Naive B cell (primary cell): ENCODE measurements around the gene MGARP. TPM values are rescaled to one million over a fixed set of nuclear protein-coding genes. Genes with fewer than 3 reads are reported as not detected.
A peak's percentile ranks its signal among the peaks of the same experiment; 100 is the strongest.
"Not testable (repeated sequence)": the region's sequence is repeated elsewhere in the genome, so short reads cannot be mapped to it uniquely, and the experiment has no call there.

Experiments
- ATAC-seq, 2 donors: fragments of 150-1000 bp; cut with Tn5 transposase; 2 replicates each; pipeline ENCODE4 v1.10.0; 2021; ENCODE audit warnings: low read depth in 2 of 2, mild to moderate bottlenecking in 2 of 2, moderate library complexity in 2 of 2
- DNase-seq: peaks from one replicate; pipeline ENCODE4 v3.0.0; 2022
- H3K27ac Mint-ChIP-seq, 6 donors: one replicate each; pipeline ENCODE4 v1.8.0; 2020 to 2022; ENCODE audit warnings: mild to moderate bottlenecking in 6 of 6, mixed read lengths in 6 of 6, moderate library complexity in 5 of 6, inconsistent platforms in 2 of 6
- H3K27me3 Mint-ChIP-seq, 3 donors: one replicate each; pipeline ENCODE4 v1.8.0; 2021 to 2022; ENCODE audit warnings: mixed read lengths in 3 of 3, mild to moderate bottlenecking in 1 of 3
- H3K36me3 Mint-ChIP-seq, 2 donors: one replicate each; pipeline ENCODE4 v1.8.0; 2020 to 2022; ENCODE audit warnings: mixed read lengths in 2 of 2, inconsistent platforms in 1 of 2, mild to moderate bottlenecking in 1 of 2
- H3K4me1 Mint-ChIP-seq, 3 donors: one replicate each; pipeline ENCODE4 v1.8.0; 2020 to 2022; ENCODE audit warnings: mixed read lengths in 3 of 3, inconsistent platforms in 1 of 3, mild to moderate bottlenecking in 1 of 3, moderate library complexity in 1 of 3
- H3K4me3 Mint-ChIP-seq, 8 donors: one replicate each; pipeline ENCODE4 v1.8.0; 2020 to 2022; ENCODE audit warnings: mild to moderate bottlenecking in 8 of 8, mixed read lengths in 8 of 8, moderate library complexity in 8 of 8, inconsistent platforms in 2 of 8
- H3K9me3 Mint-ChIP-seq, 7 donors: one replicate each; pipeline ENCODE4 v1.8.0; 2020 to 2022; ENCODE audit warnings: mixed read lengths in 7 of 7, mild to moderate bottlenecking in 5 of 7, inconsistent platforms in 2 of 7, moderate library complexity in 1 of 7
- polyA plus RNA-seq, 6 donors: library from polyadenylated mRNA; unstranded; fragments of 300-500 nt; fragmentation: Illumina TruSeq; gene quantifications; one replicate each; pipeline ENCODE4 v1.2.3, GENCODE V29; 2021; ENCODE audit warnings: low read depth in 6 of 6

Gene MGARP
- polyA plus RNA-seq, 6 donors from 2014 or later: 0.24 to 1.0 (median 0.55) TPM

DNA sequence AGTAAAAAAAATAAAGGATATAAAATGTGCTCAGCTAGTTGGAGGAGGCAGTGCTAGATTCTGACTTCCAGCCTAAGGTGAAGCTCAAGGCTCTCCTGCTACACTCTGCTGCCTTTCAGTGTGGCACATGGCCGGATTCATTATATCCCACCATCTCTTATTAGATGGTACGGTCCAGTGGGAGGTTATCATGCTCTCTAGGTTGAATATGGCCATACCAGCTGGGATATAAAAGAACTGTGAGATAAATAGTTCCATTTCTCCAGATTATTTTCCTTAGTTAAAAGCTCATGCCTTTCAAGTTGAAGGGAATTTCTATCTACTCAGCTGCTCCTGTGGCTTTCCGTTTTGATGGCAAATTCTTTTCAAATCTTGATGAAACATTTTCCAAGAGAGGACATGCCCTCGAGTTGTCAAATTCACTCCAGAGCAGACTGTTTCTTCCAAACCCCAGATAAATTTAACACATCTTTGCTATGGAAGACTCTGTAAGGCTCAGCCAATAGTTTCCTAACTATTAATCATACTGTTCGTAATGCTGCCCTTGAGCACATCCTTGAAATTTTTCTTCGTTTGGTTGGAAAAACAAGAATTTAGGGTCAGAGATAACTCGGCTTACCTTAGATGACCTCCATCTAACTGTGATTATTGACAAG, 2.2 kb upstream of the MGARP start:
- peaks cover 10 to 14% of the 10 kb centered on the region in 2 donors for H3K36me3 Mint-ChIP-seq
- DNase-seq (no peak), ATAC-seq (no peak)
- peaks cover 0 to 16% (median 11%) of the 10 kb centered on the region in 7 donors for H3K9me3 Mint-ChIP-seq
- no peak overlapping the region for H3K27ac Mint-ChIP-seq
- no peak overlapping the region for H3K4me3 Mint-ChIP-seq
- H3K27me3 Mint-ChIP-seq: peaks cover 22 to 35% (median 31%) of the 10 kb centered on the region in 3 donors
- H3K4me1 Mint-ChIP-seq: peaks cover 13 to 19% (median 16%) of the 10 kb centered on the region in 3 donors

DNA sequence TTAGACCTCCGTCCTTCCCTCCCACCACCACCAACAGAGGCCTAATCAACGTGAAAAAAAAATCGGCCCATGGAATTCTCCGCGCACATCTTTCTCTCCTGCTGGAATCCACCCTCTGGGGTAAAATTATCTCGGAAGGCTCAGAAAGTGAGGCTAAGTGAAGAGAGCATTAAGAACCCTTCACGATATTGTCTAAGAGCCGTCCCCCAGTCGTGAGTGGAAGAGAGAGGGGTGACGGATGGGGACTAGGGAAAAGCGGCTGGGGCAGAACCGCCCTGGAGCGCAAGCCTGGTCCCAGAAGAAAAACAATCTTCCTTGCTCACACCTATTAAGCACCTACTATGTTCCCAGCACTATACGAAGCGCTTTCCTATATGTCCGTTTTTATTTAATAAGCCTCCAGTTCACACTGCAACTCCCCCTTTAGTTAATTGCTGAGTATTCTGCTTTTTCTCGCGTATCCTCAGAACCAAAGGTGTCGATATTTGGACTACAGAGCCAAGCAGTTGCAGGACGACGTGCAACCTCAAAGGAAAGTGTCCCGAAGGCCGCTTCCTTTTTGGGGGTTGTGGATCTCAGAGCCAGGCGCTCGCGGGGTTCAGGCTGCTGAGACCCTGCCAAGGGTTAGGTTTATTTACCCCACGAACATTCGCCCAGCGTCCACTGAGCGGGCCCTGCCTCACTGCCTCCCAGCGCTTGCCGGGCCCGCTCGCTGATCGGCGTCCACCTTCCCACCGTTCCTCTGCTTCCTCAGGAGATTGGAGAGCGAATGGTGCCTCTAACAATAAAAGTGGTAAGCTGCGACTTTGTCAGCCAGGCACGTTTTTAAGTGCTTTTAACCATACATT, 889 bp downstream of the MGARP start:
- Mint-ChIP-seq H3K27ac (peak overlapping the region in 2 of 6 donors; percentile 21 to 40), H3K4me3 (peak overlapping the region; percentile 81 to 90 (median 87)), H3K9me3 (peaks cover 0 to 3% (median 0%) of the 10 kb centered on the region in 7 donors), H3K36me3 (peaks cover under 1 to 8% of the 10 kb centered on the region in 2 donors), H3K4me1 (peaks cover 13 to 19% (median 16%) of the 10 kb centered on the region in 3 donors), H3K27me3 (peaks cover 32 to 46% (median 40%) of the 10 kb centered on the region in 3 donors)
- DNase-seq (no peak), ATAC-seq (peak; percentile 36 to 56)

DNA sequence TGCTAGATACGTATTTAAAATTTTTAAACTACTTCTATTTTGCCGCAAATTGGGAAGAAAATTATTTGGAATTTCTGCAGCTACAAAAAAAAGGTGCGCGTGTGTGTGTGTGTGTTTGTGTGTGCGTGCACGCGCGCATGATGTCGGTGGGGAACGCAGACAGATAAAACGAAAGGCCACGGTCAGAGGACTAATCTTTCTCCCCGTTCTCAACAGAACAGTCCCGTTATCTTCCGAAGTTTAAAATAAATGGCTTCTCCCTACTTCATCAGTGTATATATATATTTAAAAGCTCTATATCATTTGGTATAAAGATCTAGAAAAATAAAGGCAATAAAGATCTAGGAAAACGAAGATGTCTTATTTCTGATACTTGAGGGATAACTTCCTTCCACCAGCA, 1.5 kb downstream of the MGARP start:
- Mint-ChIP-seq H3K4me3 (peak overlapping the region; percentile 81 to 90 (median 87)), H3K4me1 (peaks cover 13 to 19% (median 16%) of the 10 kb centered on the region in 3 donors), H3K27ac (no peak overlapping the region), H3K27me3 (peaks cover 32 to 46% (median 40%) of the 10 kb centered on the region in 3 donors), H3K36me3 (peaks cover 0 to 4% of the 10 kb centered on the region in 2 donors), H3K9me3 (no peaks in the 10 kb centered on the region)
- DNase-seq (no peak), ATAC-seq (no peak)

DNA sequence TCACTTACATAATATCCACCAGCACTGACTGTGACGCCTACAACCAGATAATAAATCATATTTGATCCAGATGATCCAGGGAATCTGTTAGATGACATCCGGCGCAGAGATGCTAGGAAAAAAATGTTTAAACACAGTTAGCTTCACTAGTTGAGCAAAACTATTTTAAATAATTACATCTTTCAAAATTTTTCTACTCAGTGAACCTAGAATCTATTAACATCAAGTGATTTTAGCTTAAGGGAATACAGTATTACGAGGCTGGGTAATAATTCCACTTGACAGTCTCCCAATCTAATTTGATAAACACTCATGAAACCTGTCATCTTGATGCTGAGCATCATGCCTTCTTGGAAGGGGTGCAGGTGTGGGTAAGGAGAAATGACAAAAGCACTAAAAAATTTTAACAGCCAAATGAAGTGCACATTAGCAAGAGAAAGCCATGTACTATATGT, 4.7 kb downstream of the MGARP start:
- Mint-ChIP-seq H3K9me3 (no peaks in the 10 kb centered on the region), H3K27ac (no peak overlapping the region), H3K36me3 (peaks cover 0 to 4% of the 10 kb centered on the region in 2 donors), H3K4me1 (peaks cover 11 to 17% (median 16%) of the 10 kb centered on the region in 3 donors), H3K27me3 (peaks cover 28 to 36% (median 36%) of the 10 kb centered on the region in 3 donors), H3K4me3 (no peak overlapping the region)
- ATAC-seq: no peak
- no peak for DNase-seq

DNA sequence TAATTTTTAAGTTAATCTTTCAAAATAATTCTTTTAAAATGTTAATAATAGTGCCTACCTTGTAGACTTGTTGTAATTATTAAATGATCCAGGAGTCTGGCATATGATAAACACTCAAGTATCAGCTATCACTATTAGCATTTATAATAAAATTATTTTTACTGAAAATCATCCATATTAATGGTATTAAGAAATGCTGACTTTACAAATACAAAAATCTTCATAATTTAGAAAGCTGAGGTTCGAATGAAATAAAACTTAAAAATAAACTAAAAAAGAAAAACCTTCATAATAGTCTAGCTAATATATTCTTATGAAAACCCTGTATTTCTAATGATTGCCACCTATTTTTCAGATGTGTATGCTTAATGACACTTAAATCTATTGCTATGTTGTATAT, 5.2 kb downstream of the MGARP start:
- Mint-ChIP-seq H3K27ac (no peak overlapping the region), H3K36me3 (peaks cover 0 to 4% of the 10 kb centered on the region in 2 donors), H3K27me3 (peaks cover 23 to 31% (median 31%) of the 10 kb centered on the region in 3 donors), H3K4me3 (no peak overlapping the region), H3K4me1 (peaks cover 7 to 15% (median 12%) of the 10 kb centered on the region in 3 donors), H3K9me3 (no peaks in the 10 kb centered on the region)
- DNase-seq (no peak), ATAC-seq (no peak)

DNA sequence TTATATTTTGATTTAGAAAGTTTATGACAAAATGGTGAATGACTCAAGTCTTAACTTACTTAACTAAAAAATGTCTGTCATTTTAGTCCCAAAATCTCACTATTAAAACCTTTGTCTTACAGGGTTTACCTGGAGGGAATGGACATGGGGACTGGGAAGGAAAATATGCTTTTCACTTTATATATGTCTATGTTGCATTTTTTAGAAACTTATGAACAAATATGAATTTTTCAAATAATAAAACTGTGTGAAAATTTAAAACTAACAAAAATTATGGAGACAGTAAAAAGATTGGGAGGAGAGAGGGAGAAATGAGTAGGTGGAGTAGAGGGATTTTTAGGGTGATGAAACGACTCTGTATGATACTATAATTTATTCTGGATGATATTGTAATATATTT, 6.2 kb downstream of the MGARP start:
- peaks cover 14 to 22% (median 22%) of the 10 kb centered on the region in 3 donors for H3K27me3 Mint-ChIP-seq
- H3K4me1 Mint-ChIP-seq: peaks cover 2 to 5% (median 3%) of the 10 kb centered on the region in 3 donors
- peaks cover 0 to 4% of the 10 kb centered on the region in 2 donors for H3K36me3 Mint-ChIP-seq
- H3K4me3 Mint-ChIP-seq: no peak overlapping the region
- no peak overlapping the region for H3K27ac Mint-ChIP-seq
- no peaks in the 10 kb centered on the region for H3K9me3 Mint-ChIP-seq
- ATAC-seq: no peak
- no peak for DNase-seq

DNA sequence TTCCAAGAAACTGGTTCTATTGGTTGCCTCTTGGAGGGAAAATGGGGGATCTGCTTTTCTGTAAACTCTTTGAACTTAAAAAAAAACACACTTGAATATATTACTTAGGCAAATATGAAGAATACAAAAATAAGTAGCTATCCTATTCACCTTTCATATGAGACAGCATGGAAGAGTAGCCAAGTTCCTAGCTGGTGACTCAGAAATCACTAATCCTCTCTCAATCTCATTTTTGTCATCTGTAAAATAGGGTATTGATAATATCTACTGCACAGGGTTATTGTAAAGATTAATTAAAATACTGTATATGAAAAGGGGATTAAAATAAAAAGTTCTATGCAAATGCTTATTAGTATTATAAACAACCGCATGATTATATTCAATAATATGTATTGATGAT, 12.7 kb downstream of the MGARP start:
- Mint-ChIP-seq H3K27me3 (peaks cover 0 to 5% (median 0%) of the 10 kb centered on the region in 3 donors), H3K4me3 (peak overlapping the region in 2 of 8 donors; percentile 84 to 88), H3K9me3 (no peaks in the 10 kb centered on the region), H3K36me3 (no peaks in the 10 kb centered on the region), H3K4me1 (peaks cover 10 to 12% (median 11%) of the 10 kb centered on the region in 3 donors), H3K27ac (peak overlapping the region in 1 of 6 donors; percentile 72)
- DNase-seq (no peak), ATAC-seq (no peak)

DNA sequence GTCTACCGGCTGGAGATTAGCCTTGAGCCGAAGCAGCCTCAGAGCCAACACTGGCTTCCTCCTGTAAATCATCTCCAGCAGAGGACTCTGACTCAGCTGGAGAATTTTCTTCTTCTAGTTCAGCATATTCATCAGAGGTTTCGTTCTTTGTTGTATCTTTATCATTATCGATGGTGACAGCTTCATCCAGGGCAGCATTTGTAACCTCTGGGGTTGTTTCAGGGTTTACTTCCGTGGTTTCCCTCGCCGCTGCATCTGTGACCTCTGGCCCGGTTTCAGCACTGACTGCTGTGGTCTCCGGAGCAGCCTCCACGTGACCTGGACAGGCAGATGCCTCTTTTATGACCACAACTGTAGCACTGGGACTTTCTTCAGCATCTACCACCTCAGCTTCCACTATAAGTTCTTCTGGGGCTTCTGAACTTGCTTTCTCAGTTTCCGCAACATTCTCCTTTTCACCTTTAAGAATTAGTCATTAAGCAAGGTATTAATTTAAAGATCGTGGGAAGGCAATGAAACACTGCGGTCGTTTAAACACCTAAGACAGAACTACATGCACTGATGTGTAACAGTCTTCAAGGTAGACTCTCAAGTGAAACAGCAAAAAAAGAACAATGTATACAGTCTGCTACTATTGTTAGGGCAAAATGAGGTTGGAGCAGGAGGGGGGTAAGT, 13.3 kb downstream of the MGARP start:
- no peaks in the 10 kb centered on the region for H3K9me3 Mint-ChIP-seq

DNA sequence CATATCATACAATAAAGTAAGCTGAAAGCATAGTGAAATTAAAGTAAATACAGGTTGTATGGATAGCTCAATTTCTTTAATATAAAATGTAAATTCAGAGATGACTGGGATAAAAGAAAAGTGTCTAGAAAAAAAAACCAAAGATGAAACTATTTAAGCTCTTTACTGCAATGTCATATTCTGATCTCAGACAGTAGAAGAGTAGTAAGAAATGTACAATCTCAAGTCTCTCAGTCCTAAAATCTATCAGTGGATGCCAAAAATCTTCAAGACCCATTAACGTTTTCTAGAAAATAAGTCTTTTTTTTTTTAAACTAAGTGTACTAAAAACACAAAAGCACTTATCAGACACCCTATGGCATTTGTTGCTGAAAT, 13.8 kb downstream of the MGARP start:
- H3K4me1 Mint-ChIP-seq: peaks cover 10 to 12% (median 11%) of the 10 kb centered on the region in 3 donors
- H3K36me3 Mint-ChIP-seq: no peaks in the 10 kb centered on the region
- peak overlapping the region in 2 of 6 donors; percentile 5 to 72 for H3K27ac Mint-ChIP-seq
- H3K27me3 Mint-ChIP-seq: no peaks in the 10 kb centered on the region
- ATAC-seq (no peak), DNase-seq (no peak)
- peak overlapping the region in 6 of 8 donors; percentile 73 to 90 (median 84) for H3K4me3 Mint-ChIP-seq
- no peaks in the 10 kb centered on the region for H3K9me3 Mint-ChIP-seq

More for the DNA sequence above, 13.3 kb downstream of the MGARP start:
- peak overlapping the region; percentile 5 to 72 (median 36) for H3K27ac Mint-ChIP-seq
- peaks cover 0 to 2% (median 0%) of the 10 kb centered on the region in 3 donors for H3K27me3 Mint-ChIP-seq
- ATAC-seq (peak; percentile 98 to 99), DNase-seq (peak; percentile 47)
- H3K36me3 Mint-ChIP-seq: no peaks in the 10 kb centered on the region
- H3K4me3 Mint-ChIP-seq: peak overlapping the region; percentile 15 to 90 (median 84)
- H3K4me1 Mint-ChIP-seq: peaks cover 10 to 12% (median 11%) of the 10 kb centered on the region in 3 donors

DNA sequence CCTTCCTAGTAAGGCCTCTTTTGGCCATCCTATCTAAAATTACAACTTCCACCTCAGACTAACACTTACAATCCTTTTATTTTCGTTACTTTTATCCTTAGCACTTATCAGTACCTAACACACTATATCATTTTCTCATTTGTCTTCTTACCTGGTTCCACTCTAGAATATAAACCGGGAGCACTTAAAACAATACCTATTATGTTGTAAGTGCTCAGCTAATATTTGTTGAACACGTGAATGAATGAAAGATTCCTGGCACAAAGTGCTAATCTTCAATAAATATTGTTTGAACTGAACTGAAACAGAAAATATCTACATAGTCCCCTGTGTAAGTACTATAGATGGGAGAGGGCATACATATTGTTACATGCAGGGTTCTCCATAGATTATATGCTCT, 14.4 kb downstream of the MGARP start:
- Mint-ChIP-seq H3K27me3 (no peaks in the 10 kb centered on the region), H3K4me3 (no peak overlapping the region), H3K4me1 (peaks cover 10 to 12% (median 11%) of the 10 kb centered on the region in 3 donors), H3K36me3 (no peaks in the 10 kb centered on the region), H3K27ac (no peak overlapping the region), H3K9me3 (no peaks in the 10 kb centered on the region)
- DNase-seq (no peak), ATAC-seq (no peak)

DNA sequence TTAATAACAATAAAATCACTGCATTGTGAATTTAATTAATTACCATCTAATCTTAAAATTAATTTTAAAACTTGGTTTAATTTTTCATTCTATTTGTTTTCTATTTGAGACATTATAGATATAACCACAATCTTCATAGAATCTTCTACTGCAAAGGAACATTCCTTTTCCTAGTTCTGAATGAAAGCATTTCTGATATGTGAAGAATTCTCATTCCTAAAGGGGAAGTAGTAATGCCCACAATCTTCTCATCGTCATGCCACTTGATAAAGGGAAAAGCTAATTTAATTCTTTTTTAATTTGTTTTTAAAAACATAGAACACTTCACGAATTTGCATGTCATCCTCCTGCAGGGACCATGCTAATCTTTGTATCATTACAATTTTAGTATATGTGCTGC, 23.7 kb downstream of the MGARP start:
- no peak for ATAC-seq

DNA sequence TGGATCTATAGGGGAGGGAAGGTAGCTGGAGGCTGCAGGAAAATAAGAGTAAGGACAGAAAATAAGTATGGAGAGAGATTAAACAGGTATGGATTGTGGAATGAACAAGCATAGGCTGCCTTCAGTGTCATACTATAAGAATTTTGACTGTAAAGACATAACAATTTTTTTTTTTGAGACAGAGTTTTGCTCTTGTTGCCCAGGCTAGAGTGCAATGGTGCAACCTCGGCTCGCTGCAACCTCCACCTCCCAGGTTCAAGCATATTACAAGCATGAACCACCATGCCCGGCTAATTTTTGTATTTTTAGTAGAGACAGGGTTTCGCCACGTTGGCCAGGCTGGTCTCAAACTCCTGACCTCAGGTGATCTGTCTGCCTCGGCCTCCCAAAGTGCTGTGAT, 24.4 kb downstream of the MGARP start:
- H3K9me3 Mint-ChIP-seq, H3K27me3 Mint-ChIP-seq, H3K36me3 Mint-ChIP-seq, ATAC-seq, H3K4me3 Mint-ChIP-seq, DNase-seq: not testable (repeated sequence)
- peak overlapping the region in 1 of 6 donors; percentile 67 for H3K27ac Mint-ChIP-seq
- peaks cover 8 to 13% (median 8%) of the 10 kb centered on the region in 3 donors for H3K4me1 Mint-ChIP-seq

More for the DNA sequence above, 23.7 kb downstream of the MGARP start:
- H3K9me3 Mint-ChIP-seq: no peaks in the 10 kb centered on the region
- H3K36me3 Mint-ChIP-seq: no peaks in the 10 kb centered on the region
- H3K27ac Mint-ChIP-seq: no peak overlapping the region
- DNase-seq: no peak
- peaks cover 8 to 13% (median 8%) of the 10 kb centered on the region in 3 donors for H3K4me1 Mint-ChIP-seq
- H3K4me3 Mint-ChIP-seq: no peak overlapping the region
- H3K27me3 Mint-ChIP-seq: no peaks in the 10 kb centered on the region

DNA sequence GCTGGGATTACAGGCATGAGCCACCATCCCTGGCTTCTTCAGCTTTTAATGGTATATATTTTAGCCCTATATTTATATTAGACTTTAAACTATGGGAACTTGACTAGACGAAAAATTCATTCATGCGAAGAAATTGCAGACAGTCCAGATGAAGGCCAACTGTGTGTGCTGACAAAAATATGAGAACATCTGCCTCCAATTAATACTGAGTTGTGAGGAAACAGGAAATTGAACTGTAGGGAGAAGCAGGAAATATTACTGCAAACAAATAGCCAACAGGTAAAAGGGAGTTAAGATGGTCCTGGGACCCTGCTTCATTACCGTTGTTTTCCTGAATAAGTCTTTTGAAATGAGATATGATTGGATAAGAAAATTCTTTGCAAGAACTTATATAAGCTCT, 26.3 kb downstream of the MGARP start:
- DNase-seq (no peak), ATAC-seq (no peak)
- Mint-ChIP-seq H3K4me3 (no peak overlapping the region), H3K27ac (no peak overlapping the region), H3K36me3 (no peaks in the 10 kb centered on the region), H3K4me1 (peaks cover 8 to 13% (median 8%) of the 10 kb centered on the region in 3 donors), H3K9me3 (no peaks in the 10 kb centered on the region), H3K27me3 (no peaks in the 10 kb centered on the region)
